ENCODE measurements around the gene CREG2. TPM values are rescaled to one million over a fixed set of nuclear protein-coding genes. Genes with fewer than 3 reads are reported as not detected.
"Not testable (repeated sequence)": the region's sequence is repeated elsewhere in the genome, so short reads cannot be mapped to it uniquely, and the experiment has no call there.

The CREG2 gene
- total RNA-seq, 1 experiment from 2014 or later = 12.3 TPM

- Histone ChIP-seq H3K79me2 (ENCODE audit: low read depth) (peaks cover 7% of the 10 kb centered on the region), H2AFZ (no peak overlapping the region), H3K4me3 (0 out of 2 replicates have a peak overlapping the region, but pooled peaks have one; percentile 2), H3K4me1 (replicated peaks; ENCODE audit: insufficient read depth) (peaks cover 50% of the 10 kb centered on the region), H3F3A (ENCODE audit: insufficient read depth, low read depth) (peaks cover 37% of the 10 kb centered on the region), H3K9me2 (ENCODE audit: insufficient read depth) (no peaks in the 10 kb centered on the region), H4K20me1 (ENCODE audit: insufficient read depth) (no peaks in the 10 kb centered on the region), H3K27ac (peak overlapping the region; percentile 56), H3K4me2 (peak overlapping the region; percentile 63), H3K36me3 (ENCODE audit: low read depth) (no peaks in the 10 kb centered on the region), H3K9me3 (ENCODE audit: insufficient read depth, low read depth) (no peaks in the 10 kb centered on the region), H3K27me3 (ENCODE audit: insufficient read depth, low read depth) (no peaks in the 10 kb centered on the region)
- ChIA-PET CTCF (interaction anchor here (0.6 kb wide), 1 partner anchor 412 kb away, joined by 3 read pairs; no protein-coding TSS in a partner anchor), POLR2A (ENCODE audit: unreplicated experiment) (no interaction called here)
- TF ChIP-seq EZH2 (IDR thresholded peaks at IDR 0.05; ENCODE audit: low read depth) = no peak
- TF ChIP-seq, protein P1, sequence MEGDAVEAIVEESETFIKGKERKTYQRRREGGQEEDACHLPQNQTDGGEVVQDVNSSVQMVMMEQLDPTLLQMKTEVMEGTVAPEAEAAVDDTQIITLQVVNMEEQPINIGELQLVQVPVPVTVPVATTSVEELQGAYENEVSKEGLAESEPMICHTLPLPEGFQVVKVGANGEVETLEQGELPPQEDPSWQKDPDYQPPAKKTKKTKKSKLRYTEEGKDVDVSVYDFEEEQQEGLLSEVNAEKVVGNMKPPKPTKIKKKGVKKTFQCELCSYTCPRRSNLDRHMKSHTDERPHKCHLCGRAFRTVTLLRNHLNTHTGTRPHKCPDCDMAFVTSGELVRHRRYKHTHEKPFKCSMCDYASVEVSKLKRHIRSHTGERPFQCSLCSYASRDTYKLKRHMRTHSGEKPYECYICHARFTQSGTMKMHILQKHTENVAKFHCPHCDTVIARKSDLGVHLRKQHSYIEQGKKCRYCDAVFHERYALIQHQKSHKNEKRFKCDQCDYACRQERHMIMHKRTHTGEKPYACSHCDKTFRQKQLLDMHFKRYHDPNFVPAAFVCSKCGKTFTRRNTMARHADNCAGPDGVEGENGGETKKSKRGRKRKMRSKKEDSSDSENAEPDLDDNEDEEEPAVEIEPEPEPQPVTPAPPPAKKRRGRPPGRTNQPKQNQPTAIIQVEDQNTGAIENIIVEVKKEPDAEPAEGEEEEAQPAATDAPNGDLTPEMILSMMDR (conservative IDR thresholded peaks at IDR 0.05) = no peak
- DNase-seq = no peak
- intact Hi-C loops (cut with micrococcal nuclease; ENCODE audit: unreplicated experiment) = loop anchor here (2.0 kb wide), 1 partner anchor 26 kb away; no protein-coding TSS in a partner anchor
- no TSS peak for BruUV-seq (replicated peaks)
Measured at GRCh38 chr2:101354420-101355311, 32.6 kb downstream of the CREG2 start.

DNA sequence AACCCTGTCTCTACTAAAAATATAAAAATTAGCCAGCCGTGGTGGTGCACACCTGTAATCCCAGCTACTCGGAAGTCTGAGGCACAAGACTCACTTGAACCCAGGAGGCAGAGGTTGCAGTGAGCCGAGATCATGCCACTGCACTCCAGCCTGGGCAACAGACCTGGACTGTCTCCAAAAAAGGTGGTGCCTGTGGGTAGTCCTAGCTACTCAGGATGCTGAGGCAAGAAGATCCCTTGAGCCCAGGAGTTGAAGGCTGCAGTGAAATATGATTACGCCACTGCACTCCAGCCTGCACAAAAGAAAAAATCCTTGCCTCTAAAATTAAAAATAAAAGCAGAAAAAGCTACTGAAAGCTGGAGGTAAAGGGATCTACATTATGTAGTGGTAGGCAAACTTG, 34.7 kb downstream of the CREG2 start:
- H3K4me3 ChIP-seq; H3K4me2 ChIP-seq; H3K27me3 ChIP-seq (ENCODE audit: insufficient read depth, low read depth); H3K27ac ChIP-seq; CTCF ChIA-PET; H4K20me1 ChIP-seq (ENCODE audit: insufficient read depth); H2AFZ ChIP-seq; intact Hi-C loops (cut with micrococcal nuclease; ENCODE audit: unreplicated experiment); H3K9me3 ChIP-seq (ENCODE audit: insufficient read depth, low read depth); DNase-seq; POLR2A ChIA-PET (ENCODE audit: unreplicated experiment); H3K9me2 ChIP-seq (ENCODE audit: insufficient read depth); H3K36me3 ChIP-seq (ENCODE audit: low read depth); H3K79me2 ChIP-seq (ENCODE audit: low read depth); BruUV-seq (replicated peaks): not testable (repeated sequence)
- Histone ChIP-seq H3K4me1 (replicated peaks; ENCODE audit: insufficient read depth) (peaks cover 54% of the 10 kb centered on the region), H3F3A (ENCODE audit: insufficient read depth, low read depth) (peaks cover 31% of the 10 kb centered on the region)

DNA sequence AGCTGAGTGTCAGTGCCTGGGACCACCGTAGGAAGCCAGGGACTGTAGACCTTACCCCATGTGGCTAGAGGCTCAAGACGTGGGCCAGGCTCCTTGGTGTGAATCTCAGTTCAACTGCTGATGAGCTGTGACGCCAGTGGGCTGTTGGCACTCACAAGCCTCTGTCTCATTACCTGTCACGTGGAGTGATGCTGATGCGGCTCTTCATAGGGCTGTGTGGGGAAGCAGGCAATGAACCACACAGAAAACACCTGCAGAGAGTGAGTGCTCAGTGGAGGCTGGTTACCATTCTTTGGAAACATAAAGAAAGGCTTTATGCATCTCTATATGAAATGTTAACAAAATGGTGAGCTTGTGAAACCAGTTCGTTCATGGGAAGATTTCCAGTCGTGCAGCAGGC, 36.1 kb downstream of the CREG2 start:
- H3K4me3 ChIP-seq = no peak overlapping the region
- no peaks in the 10 kb centered on the region for H3K9me2 ChIP-seq (ENCODE audit: insufficient read depth)
- no peak overlapping the region for H3K4me2 ChIP-seq
- no peaks in the 10 kb centered on the region for H4K20me1 ChIP-seq (ENCODE audit: insufficient read depth)
- H3F3A ChIP-seq (ENCODE audit: insufficient read depth, low read depth) = peaks cover 19% of the 10 kb centered on the region
- DNase-seq = no peak
- no peaks in the 10 kb centered on the region for H3K9me3 ChIP-seq (ENCODE audit: insufficient read depth, low read depth)
- H2AFZ ChIP-seq = no peak overlapping the region
- 0 out of 2 replicates have a peak, but pooled peaks cover 4% of the 10 kb centered on the region for H3K36me3 ChIP-seq (ENCODE audit: low read depth)
- BruUV-seq (replicated peaks) = no TSS peak
- TF ChIP-seq, protein P1 (conservative IDR thresholded peaks at IDR 0.05) = no peak
- no peak for TF ChIP-seq EZH2 (IDR thresholded peaks at IDR 0.05; ENCODE audit: low read depth)
- H3K79me2 ChIP-seq (ENCODE audit: low read depth) = no peaks in the 10 kb centered on the region
- no peaks in the 10 kb centered on the region for H3K27me3 ChIP-seq (ENCODE audit: insufficient read depth, low read depth)
- intact Hi-C loops (cut with micrococcal nuclease; ENCODE audit: unreplicated experiment) = no loop called here
- POLR2A ChIA-PET (ENCODE audit: unreplicated experiment) = no interaction called here
- peaks cover 40% of the 10 kb centered on the region for H3K4me1 ChIP-seq (replicated peaks; ENCODE audit: insufficient read depth)
- no peak overlapping the region for H3K27ac ChIP-seq
- CTCF ChIA-PET = no interaction called here
